Transverse colon (tissue), 4 donors: ENCODE data around the gene SLC26A9.

Experiments used
- CTCF ChIP-seq, 5 experiments: fragments of 200-600 bp in 3 of 5; fragments of 450-650 bp in 2 of 5; sonication (generic) in 3 of 5; IDR thresholded peaks; 1 replicate in 2 of 5; 2 replicates in 3 of 5; pipeline ENCODE4 v1.5.1; 2016 to 2017; ENCODE audit warnings: antibody characterized with exemption in 5 of 5, inconsistent platforms in 3 of 5, mild to moderate bottlenecking in 2 of 5, moderate library complexity in 1 of 5
- EP300 ChIP-seq: sonication (generic); formaldehyde crosslinking; IDR thresholded peaks from one replicate; pipeline ENCODE4 v1.6.1; 2017; ENCODE audit warnings: antibody characterized with exemption, low read depth
- POLR2A ChIP-seq: fragments of 450-650 bp; IDR thresholded peaks from one replicate; pipeline ENCODE4 v1.6.1; 2016; ENCODE audit warnings: antibody characterized with exemption, mild to moderate bottlenecking, moderate library complexity
- POLR2AphosphoS5 ChIP-seq, 3 donors: sonication (generic); formaldehyde crosslinking; IDR thresholded peaks; one replicate each; pipeline ENCODE4 v1.6.1; 2016; ENCODE audit warnings: antibody characterized with exemption in 3 of 3

DNA sequence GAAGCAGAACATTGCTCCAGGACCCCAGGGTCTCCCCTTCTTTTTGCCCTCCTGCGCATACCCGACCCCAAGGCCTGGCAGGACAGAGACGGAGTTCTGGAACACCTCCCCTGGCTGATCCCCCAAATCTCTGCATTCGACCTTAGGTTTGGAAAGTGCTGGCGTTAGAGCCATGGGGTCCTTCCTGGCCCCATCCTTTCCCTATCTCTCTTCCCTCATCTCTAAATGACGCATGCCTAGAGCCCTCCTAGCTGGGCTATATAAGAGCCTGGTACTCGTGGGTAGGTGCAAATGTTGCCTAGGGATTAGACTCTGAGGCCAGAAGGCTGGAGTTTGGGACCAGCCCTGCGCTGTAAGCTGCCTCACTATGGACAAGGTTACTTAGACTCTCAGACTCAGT lies 16.6 kb downstream of the SLC26A9 start:
- TF ChIP-seq EP300 (no peak), CTCF (IDR thresholded peaks at IDR 0.05) (no peak), POLR2A (no peak), POLR2AphosphoS5 (IDR thresholded peaks at IDR 0.05) (no peak)
